ENCODE measurements around the gene CPNE1. TPM values are rescaled to one million over a fixed set of nuclear protein-coding genes. Genes with fewer than 3 reads are reported as not detected.

The CPNE1 gene
- total and polyA plus RNA-seq, 11 donors: 25.7 to 75.6 (median 56.0) TPM

DNA sequence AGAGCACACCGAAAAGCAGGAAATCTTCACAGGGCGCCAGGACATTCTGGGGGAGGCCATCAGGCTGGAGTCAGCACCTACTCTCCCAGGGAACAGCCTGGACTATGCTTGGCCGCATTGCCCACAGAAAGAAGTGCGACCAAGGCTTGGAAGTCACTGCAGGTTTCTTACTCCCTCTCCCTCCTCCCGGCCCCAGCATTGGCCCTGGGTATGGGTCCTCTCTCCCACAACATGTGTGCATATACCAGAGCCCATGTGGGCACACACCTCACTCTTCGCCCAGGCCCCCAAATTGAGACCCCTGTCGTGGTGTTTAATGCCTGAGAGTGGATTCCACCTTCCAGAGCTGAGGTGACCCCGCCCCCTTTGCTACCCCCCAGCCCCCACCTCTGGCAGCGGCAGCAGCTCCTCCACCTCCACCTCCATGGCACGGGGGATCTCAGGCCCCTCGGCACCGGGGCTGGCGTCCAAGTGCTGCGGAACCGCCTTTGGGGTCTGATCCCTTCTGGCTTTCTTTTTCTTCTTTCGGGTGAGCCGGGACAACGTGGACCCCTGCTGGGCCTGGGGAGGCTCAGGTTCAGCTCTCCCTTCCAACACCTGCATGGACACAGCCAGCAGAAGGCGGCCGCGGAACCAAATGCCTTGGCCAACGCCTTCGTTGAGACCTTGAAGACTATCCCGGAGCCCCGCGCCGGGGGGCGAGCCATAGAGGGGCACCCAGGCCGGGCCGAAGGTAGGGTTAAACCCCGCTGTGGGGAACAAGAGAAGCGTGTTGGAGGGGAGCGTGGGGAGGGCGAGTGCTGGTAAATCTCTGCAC, 64.3 kb downstream of the CPNE1 start:
- Histone ChIP-seq H3K9me3 (no peaks in the 10 kb centered on the region), H3K4me3 (peak overlapping the region; percentile 21 to 63 (median 52)), H3K4me1 (peaks cover 3 to 19% (median 15%) of the 10 kb centered on the region in 12 donors), H3K36me3 (no peaks in the 10 kb centered on the region), H3K27me3 (peaks cover 0 to 35% (median 13%) of the 10 kb centered on the region in 9 donors), H3K27ac (no peak overlapping the region)
- DNase-seq (no peak), ATAC-seq (no peak)
- intact Hi-C loops (cut with DNase I): loop anchor here in 6 of 10 donors (5.0 to 10.0 kb wide), 4 partner anchors 62 to 287 kb away; partner anchors contain the start of genes CPNE1 (in 1 of the 6) and RBM12 (in 1 of the 6)
- WGBS, 4 donors: 27 to 36% (median 34%) methylated on average over 21 to 34 of the region's 34 CpGs
- no peak for TF ChIP-seq POLR2A (IDR thresholded peaks at IDR 0.05)
- TF ChIP-seq, protein P1, sequence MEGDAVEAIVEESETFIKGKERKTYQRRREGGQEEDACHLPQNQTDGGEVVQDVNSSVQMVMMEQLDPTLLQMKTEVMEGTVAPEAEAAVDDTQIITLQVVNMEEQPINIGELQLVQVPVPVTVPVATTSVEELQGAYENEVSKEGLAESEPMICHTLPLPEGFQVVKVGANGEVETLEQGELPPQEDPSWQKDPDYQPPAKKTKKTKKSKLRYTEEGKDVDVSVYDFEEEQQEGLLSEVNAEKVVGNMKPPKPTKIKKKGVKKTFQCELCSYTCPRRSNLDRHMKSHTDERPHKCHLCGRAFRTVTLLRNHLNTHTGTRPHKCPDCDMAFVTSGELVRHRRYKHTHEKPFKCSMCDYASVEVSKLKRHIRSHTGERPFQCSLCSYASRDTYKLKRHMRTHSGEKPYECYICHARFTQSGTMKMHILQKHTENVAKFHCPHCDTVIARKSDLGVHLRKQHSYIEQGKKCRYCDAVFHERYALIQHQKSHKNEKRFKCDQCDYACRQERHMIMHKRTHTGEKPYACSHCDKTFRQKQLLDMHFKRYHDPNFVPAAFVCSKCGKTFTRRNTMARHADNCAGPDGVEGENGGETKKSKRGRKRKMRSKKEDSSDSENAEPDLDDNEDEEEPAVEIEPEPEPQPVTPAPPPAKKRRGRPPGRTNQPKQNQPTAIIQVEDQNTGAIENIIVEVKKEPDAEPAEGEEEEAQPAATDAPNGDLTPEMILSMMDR (IDR thresholded peaks at IDR 0.05): no peak

DNA sequence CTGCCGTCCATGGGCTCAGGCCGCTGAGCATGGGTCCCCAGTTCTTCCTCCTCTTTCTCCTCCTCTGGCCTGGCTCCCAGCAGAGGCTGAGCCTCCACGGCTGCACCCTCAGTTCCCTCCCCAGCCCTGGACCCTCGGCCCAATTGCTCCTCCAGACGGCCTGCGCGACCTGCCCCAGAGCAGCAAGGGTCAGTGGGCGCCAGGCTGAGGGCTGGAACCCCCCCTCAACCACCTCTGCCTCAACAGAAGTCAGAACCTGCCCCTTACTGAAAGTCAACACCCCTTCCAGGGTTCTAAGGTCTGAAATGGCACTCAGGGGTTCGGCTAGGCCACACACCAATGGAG, 65.0 kb downstream of the CPNE1 start:
- Histone ChIP-seq H3K27ac (no peak overlapping the region), H3K36me3 (no peaks in the 10 kb centered on the region), H3K9me3 (no peaks in the 10 kb centered on the region), H3K27me3 (peaks cover 0 to 35% (median 13%) of the 10 kb centered on the region in 9 donors), H3K4me3 (no peak overlapping the region), H3K4me1 (peaks cover 3 to 19% (median 15%) of the 10 kb centered on the region in 12 donors)
- ATAC-seq (no peak), DNase-seq (no peak)
- 88 to 94% (median 91%) methylated on average over 9 of the region's 9 CpGs for WGBS, 4 donors
- intact Hi-C loops (cut with DNase I): loop anchor here in 6 of 10 donors (5.0 to 10.0 kb wide), 4 partner anchors 63 to 288 kb away; partner anchors contain the start of genes CPNE1 (in 1 of the 6) and RBM12 (in 1 of the 6)
- no peak for TF ChIP-seq POLR2A (IDR thresholded peaks at IDR 0.05)
- TF ChIP-seq, protein P1 (IDR thresholded peaks at IDR 0.05): no peak

DNA sequence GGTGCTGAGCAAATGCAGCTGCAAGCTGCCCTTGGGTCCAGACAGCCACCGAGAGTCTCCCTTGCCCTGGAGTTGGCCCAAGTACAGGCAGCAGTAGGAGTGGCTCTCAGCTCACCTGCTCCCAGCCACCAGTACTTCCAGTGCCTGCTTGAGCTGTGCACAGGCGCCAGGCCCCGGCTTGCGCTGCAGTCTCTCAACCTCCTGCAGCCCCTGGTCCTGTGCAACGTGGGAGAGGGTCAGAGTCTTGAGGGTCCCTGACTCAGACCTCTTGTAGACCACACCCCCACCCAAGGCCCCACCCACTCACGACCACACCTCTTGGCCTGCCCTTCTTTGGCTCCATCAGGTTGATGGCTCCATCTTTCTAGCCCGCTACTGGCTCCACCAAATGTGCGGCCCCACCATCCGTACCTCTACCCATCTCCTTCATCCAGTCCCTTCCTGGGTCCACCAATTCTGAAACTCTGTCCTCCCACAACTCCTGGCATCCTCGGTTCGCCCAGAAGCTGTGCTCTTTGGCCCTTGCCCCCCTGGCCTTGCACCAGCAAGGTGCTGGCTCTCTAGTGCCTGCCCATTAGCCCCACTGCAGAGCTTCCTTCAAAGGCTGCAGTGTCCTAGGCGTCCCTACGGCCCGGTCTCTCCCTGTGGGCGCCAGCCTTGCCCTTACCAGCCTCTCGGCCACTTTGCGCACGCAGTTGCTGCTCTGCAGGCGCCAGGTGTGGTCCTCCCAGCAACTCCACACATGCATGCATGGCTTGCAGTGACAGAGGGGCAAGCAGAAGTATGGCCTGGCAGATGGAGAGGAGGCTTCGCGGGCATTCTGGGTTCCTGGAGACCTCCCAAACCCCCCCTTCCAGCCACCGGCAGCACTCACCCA, 65.6 kb downstream of the CPNE1 start:
- Histone ChIP-seq H3K27ac (no peak overlapping the region), H3K4me3 (no peak overlapping the region), H3K4me1 (peaks cover 3 to 19% (median 15%) of the 10 kb centered on the region in 12 donors), H3K27me3 (peaks cover 0 to 35% (median 13%) of the 10 kb centered on the region in 9 donors), H3K36me3 (no peaks in the 10 kb centered on the region), H3K9me3 (no peaks in the 10 kb centered on the region)
- WGBS, 4 donors: 84 to 87% (median 85%) methylated on average over 22 of the region's 22 CpGs
- intact Hi-C loops (cut with DNase I): no loop called here
- no peak for DNase-seq
- ATAC-seq: no peak
- TF ChIP-seq, protein P1 (IDR thresholded peaks at IDR 0.05): no peak
- no peak for TF ChIP-seq POLR2A (IDR thresholded peaks at IDR 0.05)

DNA sequence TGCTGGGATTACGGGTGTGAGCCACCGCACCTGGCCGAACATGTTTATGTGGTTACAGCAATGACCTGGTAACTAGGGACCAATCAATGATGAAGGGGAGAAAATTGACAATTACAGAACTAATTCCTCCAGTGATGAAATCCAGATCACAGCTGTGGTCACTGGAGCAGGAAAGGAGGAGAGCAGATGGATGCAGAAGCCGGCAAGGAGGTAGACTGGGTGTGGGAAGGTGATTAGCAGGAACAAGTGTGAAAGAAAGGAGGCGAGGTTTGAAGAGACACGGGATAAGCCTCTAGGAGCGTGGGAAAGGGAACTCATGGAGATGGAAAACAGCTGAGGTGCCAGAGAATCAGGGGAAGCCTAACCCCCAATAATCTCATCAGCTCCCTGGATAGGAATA, 66.2 kb downstream of the CPNE1 start:
- Histone ChIP-seq H3K4me3 (no peak overlapping the region), H3K27me3 (peaks cover 0 to 35% (median 13%) of the 10 kb centered on the region in 9 donors), H3K36me3 (no peaks in the 10 kb centered on the region), H3K4me1 (peaks cover 3 to 19% (median 15%) of the 10 kb centered on the region in 12 donors), H3K27ac (no peak overlapping the region), H3K9me3 (no peaks in the 10 kb centered on the region)
- ATAC-seq (no peak), DNase-seq (no peak)
- TF ChIP-seq, protein P1 (IDR thresholded peaks at IDR 0.05): no peak
- no peak for TF ChIP-seq POLR2A (IDR thresholded peaks at IDR 0.05)
- intact Hi-C loops (cut with DNase I): no loop called here
- 71 to 73% (median 71%) methylated on average over 7 of the region's 7 CpGs for WGBS, 4 donors
